GM12865 (cell line): Measurements from ENCODE around the gene LRP1.
A peak's percentile ranks its signal among the peaks of the same experiment; 100 is the strongest.

Source experiments
- DNase-seq: peaks from one replicate; pipeline ENCODE4 v3.0.0; 2010; ENCODE audit warnings: low read depth
- H3K4me3 ChIP-seq: 2 replicates; pipeline ENCODE4 v1.5.1; 2011; ENCODE audit warnings: mild to moderate bottlenecking, low read depth, low read length, control low read depth
- CTCF ChIP-seq: IDR thresholded peaks from 2 replicates; pipeline ENCODE4 v1.5.1; 2011; ENCODE audit warnings: low read length, control low read depth, low read depth, inconsistent platforms; ENCODE audit not compliant: insufficient read depth; ENCODE audit errors: missing control alignments

Gene LRP1

GRCh38 chr12:57213763-57214397 is 85.6 kb downstream of the LRP1 start:
- no peak for TF ChIP-seq CTCF
- DNase-seq: no peak
- no peak overlapping the region for H3K4me3 ChIP-seq

- DNase-seq: peak; percentile 66
- TF ChIP-seq CTCF: peak; percentile 82
- no peak overlapping the region for H3K4me3 ChIP-seq
Measured at GRCh38 chr12:57214398-57214781, 86.1 kb downstream of the LRP1 start.

GRCh38 chr12:57215065-57215464 is 86.8 kb downstream of the LRP1 start:
- TF ChIP-seq CTCF: no peak
- H3K4me3 ChIP-seq: no peak overlapping the region
- DNase-seq: no peak

GRCh38 chr12:57215668-57216013 is 87.4 kb downstream of the LRP1 start:
- no peak for TF ChIP-seq CTCF
- peak; percentile 59 for DNase-seq
- no peak overlapping the region for H3K4me3 ChIP-seq

- DNase-seq: no peak
- TF ChIP-seq CTCF: no peak
- H3K4me3 ChIP-seq: peak within 1 kb of the TSS; percentile 30; the same call in 1 of the 2 replicates
Measured at GRCh38 chr12:57216014-57216911, 88.0 kb downstream of the LRP1 start, which contains the start of gene NXPH4. Gene NXPH4, plus strand, starts transcription at chr12:57216794. Its CDS starts 176 bp downstream, at chr12:57216970.

GRCh38 chr12:57216921-57217879 is 88.9 kb downstream of the LRP1 start:
- no peak for TF ChIP-seq CTCF
- DNase-seq: no peak
- peak overlapping the region; percentile 30; the same call in 1 of the 2 replicates for H3K4me3 ChIP-seq
